HCT116 (cell line): ENCODE measurements around the gene SUMO4. TPM values are rescaled to one million over a fixed set of nuclear protein-coding genes. Genes with fewer than 3 reads are reported as not detected.

Experiments
- ATAC-seq: fragments of 200-7000 bp; cut with Tn5 transposase; 2 replicates; pipeline ENCODE4 v1.9.1; 2020; ENCODE audit warnings: mild to moderate bottlenecking, moderate library complexity
- BruUV-seq: library from RNA; stranded (reverse); fragments of 400-500 nt; replicated peaks from 2 replicates; lab custom pipeline; 2021; lab: Mats Ljungman, UMichigan
- CTCF ChIA-PET: fragments of 300-600 bp; sonication (Branson Sonifier 250); formaldehyde crosslinking; loops from one replicate; lab custom pipeline; 2021; ENCODE audit warnings: antibody characterized with exemption; lab: Charles Lee
- POLR2A ChIA-PET: fragments of 300-600, 350-600 bp; sonication (Branson Sonifier 250); formaldehyde crosslinking; loops from one replicate; lab custom pipeline; 2021; ENCODE audit warnings: antibody characterized with exemption; lab: Charles Lee
- RAD21 ChIA-PET, 2 experiments: fragments of 300-600 bp; sonication (Branson Sonifier 250); formaldehyde crosslinking; loops; one replicate each; lab custom pipeline; 2023; ENCODE audit warnings: low total read pairs in 2 of 2; ENCODE audit not compliant: uncharacterized antibody in 2 of 2, unreplicated experiment in 2 of 2, low non-redundant PET in 1 of 2; lab: Charles Lee
- DNase-seq: peaks from one replicate; pipeline ENCODE4 v3.0.0-alpha.2; 2010; ENCODE audit warnings: low read depth, low spot score
- H2AFZ ChIP-seq: fragments of 200-600 bp; shearing (Covaris generic), sonication (generic); 2 replicates; pipeline ENCODE4 v1.6.1; 2017; ENCODE audit warnings: low read depth, mixed run types, mixed read lengths, antibody characterized with exemption, low read length; ENCODE audit not compliant: poor library complexity, severe bottlenecking
- H3K27ac ChIP-seq: 2 replicates; pipeline ENCODE4 v1.5.1; 2012; ENCODE audit warnings: low read depth, low read length
- H3K27me3 ChIP-seq: fragments of 200-600 bp; sonication (generic); 2 replicates; pipeline ENCODE4 v1.6.1; 2016; ENCODE audit warnings: mixed run types, low read length, mixed read lengths; ENCODE audit not compliant: insufficient read depth
- H3K36me3 ChIP-seq, 2 experiments: fragments of 200-500 bp in 1 of 2; fragments of 200-600 bp in 1 of 2; sonication (Bioruptor generic) in 1 of 2; sonication (generic) in 1 of 2; 2 replicates each; pipeline versions ENCODE4 v1.5.1 to v1.6.1; 2014 to 2016; ENCODE audit warnings: low read length in 2 of 2, inconsistent platforms in 1 of 2, mixed read lengths in 1 of 2, mixed run types in 1 of 2; ENCODE audit not compliant: insufficient read depth in 2 of 2, control insufficient read depth in 1 of 2
- H3K4me1 ChIP-seq, 2 experiments: fragments of 200-600 bp in 1 of 2; sonication (generic) in 1 of 2; 2 replicates each; pipeline versions ENCODE4 v1.5.1 to v1.6.1; 2012 to 2017; ENCODE audit warnings: low read length in 2 of 2, inconsistent platforms in 1 of 2, mild to moderate bottlenecking in 1 of 2, mixed read lengths in 1 of 2, mixed run types in 1 of 2, moderate library complexity in 1 of 2; ENCODE audit not compliant: insufficient read depth in 2 of 2, control insufficient read depth in 1 of 2
- H3K4me2 ChIP-seq: fragments of 200-600 bp; sonication (generic); 2 replicates; pipeline ENCODE4 v1.6.1; 2017; ENCODE audit warnings: mixed run types, low read length, mixed read lengths
- H3K4me3 ChIP-seq, 2 experiments: fragments of 200-600 bp in 1 of 2; sonication (generic) in 1 of 2; replicated peaks in 1 of 2; 2 replicates each; pipeline ENCODE4 v1.5.1; 2011 to 2016; ENCODE audit warnings: low read length in 2 of 2, control low read depth in 1 of 2, low read depth in 1 of 2, mild to moderate bottlenecking in 1 of 2, mixed read lengths in 1 of 2, mixed run types in 1 of 2
- H3K79me2 ChIP-seq: fragments of 200-600 bp; sonication (generic); 2 replicates; pipeline ENCODE4 v1.6.1; 2017; ENCODE audit warnings: mild to moderate bottlenecking, mixed run types, low read length, moderate library complexity, mixed read lengths; ENCODE audit not compliant: insufficient read depth
- H3K9ac ChIP-seq: fragments of 200-600 bp; sonication (generic); 2 replicates; pipeline ENCODE4 v1.6.1; 2016; ENCODE audit warnings: low read length, mixed read lengths
- H3K9me2 ChIP-seq: fragments of 200-600 bp; sonication (generic), shearing (Covaris generic); 2 replicates; pipeline ENCODE4 v1.6.1; 2017; ENCODE audit warnings: mixed run types, mild to moderate bottlenecking, moderate library complexity; ENCODE audit not compliant: insufficient read depth
- H3K9me3 ChIP-seq, 2 experiments: fragments of 200-500 bp in 1 of 2; fragments of 200-600 bp in 1 of 2; sonication (Bioruptor generic) in 1 of 2; sonication (generic) in 1 of 2; 2 replicates each; pipeline ENCODE4 v1.6.1; 2014 to 2017; ENCODE audit warnings: low read length in 2 of 2, mixed read lengths in 2 of 2, inconsistent platforms in 1 of 2, low read depth in 1 of 2, mild to moderate bottlenecking in 1 of 2, mixed run types in 1 of 2, moderate library complexity in 1 of 2; ENCODE audit not compliant: control insufficient read depth in 1 of 2, insufficient read depth in 1 of 2
- H4K20me1 ChIP-seq: fragments of 200-600 bp; sonication (generic), shearing (Covaris generic); 2 replicates; pipeline ENCODE4 v1.6.1; 2017; ENCODE audit warnings: mixed run types, mild to moderate bottlenecking, moderate library complexity; ENCODE audit not compliant: insufficient read depth
- CBX3 ChIP-seq: IDR thresholded peaks from 2 replicates; pipeline ENCODE4 v1.6.1; 2012; ENCODE audit warnings: low read depth
- CEBPB ChIP-seq: IDR thresholded peaks from 2 replicates; pipeline ENCODE4 v1.6.1; 2012; ENCODE audit warnings: low read depth
- EGR1 ChIP-seq: IDR thresholded peaks from 2 replicates; pipeline ENCODE4 v1.6.1; 2012; ENCODE audit warnings: low read depth
- ELF1 ChIP-seq: IDR thresholded peaks from 2 replicates; pipeline ENCODE4 v1.6.1; 2012; ENCODE audit warnings: low read depth, borderline replicate concordance
- EZH2 ChIP-seq: fragments of 200-600 bp; sonication (generic); IDR thresholded peaks from 2 replicates; pipeline ENCODE4 v1.6.1; 2017; ENCODE audit warnings: antibody characterized with exemption, mixed run types
- FOSL1 ChIP-seq: IDR thresholded peaks from 2 replicates; pipeline ENCODE4 v1.6.1; 2012; ENCODE audit warnings: low read depth
- JUND ChIP-seq: IDR thresholded peaks from 2 replicates; pipeline ENCODE4 v1.6.1; 2012
- POLR2AphosphoS5 ChIP-seq: IDR thresholded peaks from 2 replicates; pipeline ENCODE4 v1.6.1; 2011; ENCODE audit warnings: mild to moderate bottlenecking, low read depth, low read length, moderate library complexity
- RAD21 ChIP-seq: IDR thresholded peaks from 2 replicates; pipeline ENCODE4 v1.6.1; 2012; ENCODE audit warnings: low read depth, mild to moderate bottlenecking
- SP1 ChIP-seq: IDR thresholded peaks from 2 replicates; pipeline ENCODE4 v1.6.1; 2012; ENCODE audit warnings: low read depth
- SRF ChIP-seq: IDR thresholded peaks from 2 replicates; pipeline ENCODE4 v1.6.1; 2012; ENCODE audit warnings: low read depth
- TCF7L2 ChIP-seq: IDR thresholded peaks from 2 replicates; pipeline ENCODE4 v1.7.0; 2011; ENCODE audit warnings: borderline replicate concordance, inconsistent platforms; ENCODE audit not compliant: insufficient read depth, insufficient read length; ENCODE audit errors: extremely low read depth
- YY1 ChIP-seq: IDR thresholded peaks from 2 replicates; pipeline ENCODE4 v1.6.1; 2011; ENCODE audit warnings: low read length, low read depth, moderate library complexity, mild to moderate bottlenecking; ENCODE audit not compliant: insufficient replicate concordance; ENCODE audit errors: extremely low read depth
- ZNF274 ChIP-seq: fragments of 200-500 bp; sonication (Bioruptor generic); IDR thresholded peaks from 2 replicates; pipeline ENCODE4 v1.6.1; 2014; ENCODE audit warnings: mild to moderate bottlenecking, low read depth, low read length, inconsistent platforms
- intact Hi-C: fragments of 100-400 bp; cut with micrococcal nuclease; formaldehyde crosslinking; loops from 2 replicates; pipeline ENCODE4 v1.10.0; 2022
- total RNA-seq: library from RNA; stranded (reverse); gene quantifications from one replicate; pipeline ENCODE4 v1.2.1, GENCODE V29; 2021; ENCODE audit not compliant: unreplicated experiment
- TF ChIP-seq, protein P1 (sequence below): IDR thresholded peaks from 2 replicates; pipeline ENCODE4 v1.6.1; 2012
- TF ChIP-seq, protein P2 (sequence below), 3 experiments: fragments of 200-600 bp in 1 of 3; sonication (generic) in 1 of 3; IDR thresholded peaks in 2 of 3; conservative IDR thresholded peaks in 1 of 3; 2 replicates each; pipeline ENCODE4 v1.5.1; 2012 to 2017; ENCODE audit warnings: low read depth in 2 of 3, low read length in 2 of 3, antibody characterized with exemption in 1 of 3, borderline replicate concordance in 1 of 3, control low read depth in 1 of 3, mild to moderate bottlenecking in 1 of 3, mixed read lengths in 1 of 3, mixed run types in 1 of 3, moderate library complexity in 1 of 3; ENCODE audit not compliant: insufficient read depth in 1 of 3
- TF ChIP-seq, protein P3 (sequence below): IDR thresholded peaks from 2 replicates; pipeline ENCODE4 v1.6.1; 2012
- TF ChIP-seq, protein P4 (sequence below): IDR thresholded peaks from 2 replicates; pipeline ENCODE4 v1.6.1; 2011; ENCODE audit warnings: mild to moderate bottlenecking, low read length, moderate library complexity; ENCODE audit not compliant: insufficient replicate concordance; ENCODE audit errors: extremely low read depth
- TF ChIP-seq, protein P5 (sequence below): IDR thresholded peaks from 2 replicates; pipeline ENCODE4 v1.6.1; 2012; ENCODE audit warnings: low read depth

Gene SUMO4
- total RNA-seq, 1 experiment from 2014 or later, result 1.6 TPM

DNA sequence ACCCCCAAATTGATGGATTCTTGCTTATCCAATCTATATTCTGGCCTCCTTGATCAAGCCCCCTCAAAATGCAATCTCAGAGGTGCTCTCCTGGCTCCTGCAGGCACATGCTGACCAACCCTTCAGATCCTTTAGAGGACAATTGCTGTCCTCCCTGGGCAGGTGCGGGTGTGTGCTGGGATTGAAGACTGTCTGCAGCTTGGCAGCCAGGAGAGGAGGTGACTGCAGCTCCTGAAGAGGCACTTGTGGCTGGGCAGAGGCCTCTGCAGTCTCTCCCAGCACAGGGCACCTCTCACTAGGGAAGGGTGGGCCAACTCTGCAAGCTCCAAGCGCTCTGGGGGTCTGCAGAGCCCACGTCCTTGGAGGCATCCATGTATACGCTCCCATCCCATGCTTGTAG is 28.5 kb downstream of the SUMO4 start:
- Histone ChIP-seq H3K4me1 (peaks cover 0 to 7% of the 10 kb centered on the region in 2 experiments; a peak in 2 of 4 replicates), H3K4me3 (no peak overlapping the region), H3K9ac (no peak overlapping the region), H4K20me1 (no peaks in the 10 kb centered on the region), H3K9me3 (no peaks in the 10 kb centered on the region), H3K27me3 (peaks cover 1% of the 10 kb centered on the region; the same call in 1 of the 2 replicates), H3K9me2 (no peaks in the 10 kb centered on the region), H3K4me2 (no peak overlapping the region), H3K36me3 (no peaks in the 10 kb centered on the region), H2AFZ (no peak overlapping the region), H3K79me2 (no peaks in the 10 kb centered on the region), H3K27ac (no peak overlapping the region)
- DNase-seq (no peak), ATAC-seq (no peak)
- CTCF ChIA-PET, result interaction anchor here (1.2 kb wide), 1 partner anchor 352 kb away, joined by 3 read pairs; no protein-coding TSS in a partner anchor
- POLR2A ChIA-PET, result no interaction called here
- RAD21 ChIA-PET, result no interaction called here
- no peak for TF ChIP-seq JUND
- TF ChIP-seq SRF, result no peak
- TF ChIP-seq RAD21, result no peak
- TF ChIP-seq FOSL1, result no peak
- no peak for TF ChIP-seq EZH2
- no peak for TF ChIP-seq TCF7L2
- TF ChIP-seq, protein P1, sequence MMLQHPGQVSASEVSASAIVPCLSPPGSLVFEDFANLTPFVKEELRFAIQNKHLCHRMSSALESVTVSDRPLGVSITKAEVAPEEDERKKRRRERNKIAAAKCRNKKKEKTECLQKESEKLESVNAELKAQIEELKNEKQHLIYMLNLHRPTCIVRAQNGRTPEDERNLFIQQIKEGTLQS, result no peak
- no peak for TF ChIP-seq SP1
- TF ChIP-seq ZNF274, result no peak
- no peak for TF ChIP-seq POLR2AphosphoS5
- TF ChIP-seq EGR1, result no peak
- TF ChIP-seq CBX3, result no peak
- TF ChIP-seq, protein P2, sequence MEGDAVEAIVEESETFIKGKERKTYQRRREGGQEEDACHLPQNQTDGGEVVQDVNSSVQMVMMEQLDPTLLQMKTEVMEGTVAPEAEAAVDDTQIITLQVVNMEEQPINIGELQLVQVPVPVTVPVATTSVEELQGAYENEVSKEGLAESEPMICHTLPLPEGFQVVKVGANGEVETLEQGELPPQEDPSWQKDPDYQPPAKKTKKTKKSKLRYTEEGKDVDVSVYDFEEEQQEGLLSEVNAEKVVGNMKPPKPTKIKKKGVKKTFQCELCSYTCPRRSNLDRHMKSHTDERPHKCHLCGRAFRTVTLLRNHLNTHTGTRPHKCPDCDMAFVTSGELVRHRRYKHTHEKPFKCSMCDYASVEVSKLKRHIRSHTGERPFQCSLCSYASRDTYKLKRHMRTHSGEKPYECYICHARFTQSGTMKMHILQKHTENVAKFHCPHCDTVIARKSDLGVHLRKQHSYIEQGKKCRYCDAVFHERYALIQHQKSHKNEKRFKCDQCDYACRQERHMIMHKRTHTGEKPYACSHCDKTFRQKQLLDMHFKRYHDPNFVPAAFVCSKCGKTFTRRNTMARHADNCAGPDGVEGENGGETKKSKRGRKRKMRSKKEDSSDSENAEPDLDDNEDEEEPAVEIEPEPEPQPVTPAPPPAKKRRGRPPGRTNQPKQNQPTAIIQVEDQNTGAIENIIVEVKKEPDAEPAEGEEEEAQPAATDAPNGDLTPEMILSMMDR (IDR thresholded peaks at IDR 0.05 in 2 of 3, conservative IDR thresholded peaks at IDR 0.05 in 1 of 3; ENCODE audit: borderline replicate concordance in 1 of 3, insufficient read depth in 1 of 3, low read depth in 2 of 3, low read length in 2 of 3), result no peak
- TF ChIP-seq CEBPB, result no peak
- TF ChIP-seq, protein P3, sequence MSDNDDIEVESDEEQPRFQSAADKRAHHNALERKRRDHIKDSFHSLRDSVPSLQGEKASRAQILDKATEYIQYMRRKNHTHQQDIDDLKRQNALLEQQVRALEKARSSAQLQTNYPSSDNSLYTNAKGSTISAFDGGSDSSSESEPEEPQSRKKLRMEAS, result no peak
- no peak for TF ChIP-seq ELF1
- no peak for TF ChIP-seq YY1
- TF ChIP-seq, protein P4, sequence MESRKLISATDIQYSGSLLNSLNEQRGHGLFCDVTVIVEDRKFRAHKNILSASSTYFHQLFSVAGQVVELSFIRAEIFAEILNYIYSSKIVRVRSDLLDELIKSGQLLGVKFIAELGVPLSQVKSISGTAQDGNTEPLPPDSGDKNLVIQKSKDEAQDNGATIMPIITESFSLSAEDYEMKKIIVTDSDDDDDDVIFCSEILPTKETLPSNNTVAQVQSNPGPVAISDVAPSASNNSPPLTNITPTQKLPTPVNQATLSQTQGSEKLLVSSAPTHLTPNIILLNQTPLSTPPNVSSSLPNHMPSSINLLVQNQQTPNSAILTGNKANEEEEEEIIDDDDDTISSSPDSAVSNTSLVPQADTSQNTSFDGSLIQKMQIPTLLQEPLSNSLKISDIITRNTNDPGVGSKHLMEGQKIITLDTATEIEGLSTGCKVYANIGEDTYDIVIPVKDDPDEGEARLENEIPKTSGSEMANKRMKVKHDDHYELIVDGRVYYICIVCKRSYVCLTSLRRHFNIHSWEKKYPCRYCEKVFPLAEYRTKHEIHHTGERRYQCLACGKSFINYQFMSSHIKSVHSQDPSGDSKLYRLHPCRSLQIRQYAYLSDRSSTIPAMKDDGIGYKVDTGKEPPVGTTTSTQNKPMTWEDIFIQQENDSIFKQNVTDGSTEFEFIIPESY, result no peak
- TF ChIP-seq, protein P5, sequence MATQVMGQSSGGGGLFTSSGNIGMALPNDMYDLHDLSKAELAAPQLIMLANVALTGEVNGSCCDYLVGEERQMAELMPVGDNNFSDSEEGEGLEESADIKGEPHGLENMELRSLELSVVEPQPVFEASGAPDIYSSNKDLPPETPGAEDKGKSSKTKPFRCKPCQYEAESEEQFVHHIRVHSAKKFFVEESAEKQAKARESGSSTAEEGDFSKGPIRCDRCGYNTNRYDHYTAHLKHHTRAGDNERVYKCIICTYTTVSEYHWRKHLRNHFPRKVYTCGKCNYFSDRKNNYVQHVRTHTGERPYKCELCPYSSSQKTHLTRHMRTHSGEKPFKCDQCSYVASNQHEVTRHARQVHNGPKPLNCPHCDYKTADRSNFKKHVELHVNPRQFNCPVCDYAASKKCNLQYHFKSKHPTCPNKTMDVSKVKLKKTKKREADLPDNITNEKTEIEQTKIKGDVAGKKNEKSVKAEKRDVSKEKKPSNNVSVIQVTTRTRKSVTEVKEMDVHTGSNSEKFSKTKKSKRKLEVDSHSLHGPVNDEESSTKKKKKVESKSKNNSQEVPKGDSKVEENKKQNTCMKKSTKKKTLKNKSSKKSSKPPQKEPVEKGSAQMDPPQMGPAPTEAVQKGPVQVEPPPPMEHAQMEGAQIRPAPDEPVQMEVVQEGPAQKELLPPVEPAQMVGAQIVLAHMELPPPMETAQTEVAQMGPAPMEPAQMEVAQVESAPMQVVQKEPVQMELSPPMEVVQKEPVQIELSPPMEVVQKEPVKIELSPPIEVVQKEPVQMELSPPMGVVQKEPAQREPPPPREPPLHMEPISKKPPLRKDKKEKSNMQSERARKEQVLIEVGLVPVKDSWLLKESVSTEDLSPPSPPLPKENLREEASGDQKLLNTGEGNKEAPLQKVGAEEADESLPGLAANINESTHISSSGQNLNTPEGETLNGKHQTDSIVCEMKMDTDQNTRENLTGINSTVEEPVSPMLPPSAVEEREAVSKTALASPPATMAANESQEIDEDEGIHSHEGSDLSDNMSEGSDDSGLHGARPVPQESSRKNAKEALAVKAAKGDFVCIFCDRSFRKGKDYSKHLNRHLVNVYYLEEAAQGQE, result no peak
- BruUV-seq, result no TSS peak
- intact Hi-C loops, result no loop called here
